Choroid plexus epithelial cell (primary cell): ENCODE data around the gene MTG1.
"Not testable (repeated sequence)": the region's sequence is repeated elsewhere in the genome, so short reads cannot be mapped to it uniquely, and the experiment has no call there.

Experiments used
- DNase-seq: peaks from one replicate; pipeline ENCODE4 v3.0.0-alpha.2; 2010; ENCODE audit warnings: low read depth
- H3K4me3 ChIP-seq: 2 replicates; pipeline ENCODE4 v1.5.1; 2011; ENCODE audit warnings: low read depth, mild to moderate bottlenecking, control low read depth, low read length, moderate library complexity
- CTCF ChIP-seq: conservative IDR thresholded peaks from 2 replicates; pipeline ENCODE4 v1.5.1; 2011; ENCODE audit warnings: low read depth, mild to moderate bottlenecking, control low read depth, inconsistent platforms, low read length, moderate library complexity

The MTG1 gene

GRCh38 chr10:133421336-133422222, 27.6 kb downstream of the MTG1 start:
- DNase-seq, result no peak
- no peak for TF ChIP-seq CTCF
- H3K4me3 ChIP-seq, result no peak overlapping the region

DNA sequence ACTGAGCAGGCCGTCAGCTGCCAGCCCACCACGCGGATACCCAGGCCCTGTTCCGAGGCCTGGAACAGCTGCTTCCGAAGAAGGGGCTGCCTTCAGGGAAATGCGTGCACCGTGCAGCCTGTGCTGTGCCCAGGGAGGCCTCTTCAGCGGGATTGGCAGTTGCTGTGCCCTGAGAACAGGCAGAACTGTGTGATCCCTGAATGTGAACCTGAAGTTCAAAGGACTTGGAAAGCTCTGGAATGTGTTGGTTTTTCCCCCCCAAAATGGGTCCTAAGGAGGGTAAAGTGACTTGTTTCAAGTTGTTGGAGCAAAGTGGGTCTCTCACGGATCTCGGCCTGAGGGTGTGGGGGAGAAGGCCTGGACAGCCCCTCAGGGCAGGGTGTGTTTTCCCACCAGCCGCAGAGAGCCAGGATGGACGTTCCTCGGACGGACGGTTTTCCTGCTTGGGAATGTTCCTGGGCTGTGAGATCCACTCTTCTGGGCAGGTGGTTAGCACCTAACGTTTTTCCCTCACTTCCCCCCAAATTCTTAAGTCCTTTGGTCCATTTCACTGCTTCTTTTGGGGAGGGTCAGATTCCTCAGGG, 28.4 kb downstream of the MTG1 start:
- TF ChIP-seq CTCF, result no peak
- no peak overlapping the region for H3K4me3 ChIP-seq
- DNase-seq, result no peak

DNA sequence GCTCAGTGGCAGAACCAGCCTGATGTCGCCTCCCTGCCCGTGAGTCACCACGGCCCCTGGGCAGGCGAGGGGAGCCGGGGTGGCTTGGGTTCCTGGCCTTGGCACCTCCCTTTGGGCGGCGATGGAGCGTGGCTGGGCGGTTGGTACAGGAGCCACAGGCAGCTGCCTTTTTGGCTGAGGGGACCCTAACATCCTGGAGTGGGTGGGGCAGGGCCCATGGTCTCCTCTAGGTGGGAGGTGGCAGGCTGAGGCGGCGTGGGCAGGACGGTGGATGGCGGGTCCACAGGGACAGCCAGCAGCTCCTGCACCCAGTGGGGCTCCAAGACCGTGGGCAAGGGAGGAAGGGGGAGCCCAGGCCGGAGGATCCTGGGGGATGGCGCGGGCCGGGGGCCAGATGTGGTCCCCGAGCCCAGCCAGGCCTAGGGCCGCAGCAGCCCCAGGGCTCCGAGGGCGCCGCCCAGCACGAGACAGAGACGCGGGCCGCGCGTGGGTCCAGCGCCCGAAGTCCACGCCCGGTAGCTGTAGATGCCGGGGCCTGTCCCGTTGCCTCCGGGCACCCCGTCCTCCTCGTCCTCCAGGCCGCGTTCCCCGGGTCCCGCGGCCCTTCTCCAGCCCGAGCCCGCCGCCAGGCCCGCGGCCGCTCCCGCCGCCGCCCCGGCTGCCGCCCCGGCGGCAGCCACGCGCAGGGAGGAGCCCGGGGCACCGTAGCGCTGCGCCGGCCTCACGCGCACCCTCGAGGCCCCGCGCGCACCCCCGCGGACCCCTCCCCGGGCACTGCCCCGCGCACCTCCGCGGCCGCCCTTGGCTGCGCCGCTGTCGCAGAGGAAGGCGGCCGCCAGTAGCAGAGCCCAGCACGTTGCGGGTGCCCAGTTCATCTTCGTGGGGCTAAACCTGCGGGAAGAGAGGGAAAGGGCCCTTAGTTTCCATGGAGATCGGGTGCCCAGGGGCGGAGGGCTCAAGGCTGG, 29.1 kb downstream of the MTG1 start:
- H3K4me3 ChIP-seq, result no peak overlapping the region
- no peak for DNase-seq

DNA sequence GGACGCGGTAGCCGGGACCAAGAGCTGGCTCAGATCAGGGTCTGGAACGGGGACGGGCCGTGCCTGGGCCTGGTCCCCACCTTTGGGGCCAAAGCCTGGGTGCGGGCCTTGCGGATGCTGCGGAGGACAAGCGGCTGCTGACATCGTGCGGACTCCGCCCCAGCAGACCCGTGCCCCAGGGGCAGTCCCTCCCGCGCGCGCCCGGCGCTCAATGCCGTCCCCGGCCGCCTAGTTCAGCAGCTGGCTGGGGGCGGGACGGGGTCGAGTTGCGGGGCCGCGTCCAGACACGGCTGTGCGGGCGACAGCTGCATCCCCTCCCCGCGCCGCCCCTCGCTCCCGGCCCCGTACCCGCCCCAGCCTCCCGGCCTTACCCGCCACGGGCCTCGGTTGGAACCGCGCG, 30.1 kb downstream of the MTG1 start:
- not testable (repeated sequence) for H3K4me3 ChIP-seq, DNase-seq

More for the DNA sequence above, 29.1 kb downstream of the MTG1 start:
- TF ChIP-seq CTCF, result no peak

GRCh38 chr10:133424601-133425000, 30.6 kb downstream of the MTG1 start, which contains the start of gene SPRN:
Gene SPRN, minus strand, starts transcription at chr10:133424625. Its CDS starts 944 bp downstream, at chr10:133423681.
- H3K4me3 ChIP-seq, result not testable (repeated sequence)

GRCh38 chr10:133429571-133429970, 35.6 kb downstream of the MTG1 start:
- not testable (repeated sequence) for DNase-seq, H3K4me3 ChIP-seq

More at GRCh38 chr10:133424601-133425000, 30.6 kb downstream of the MTG1 start, which contains the start of gene SPRN:
- DNase-seq, result not testable (repeated sequence)

GRCh38 chr10:133431888-133432613, 38.1 kb downstream of the MTG1 start:
- H3K4me3 ChIP-seq, DNase-seq: not testable (repeated sequence)

DNA sequence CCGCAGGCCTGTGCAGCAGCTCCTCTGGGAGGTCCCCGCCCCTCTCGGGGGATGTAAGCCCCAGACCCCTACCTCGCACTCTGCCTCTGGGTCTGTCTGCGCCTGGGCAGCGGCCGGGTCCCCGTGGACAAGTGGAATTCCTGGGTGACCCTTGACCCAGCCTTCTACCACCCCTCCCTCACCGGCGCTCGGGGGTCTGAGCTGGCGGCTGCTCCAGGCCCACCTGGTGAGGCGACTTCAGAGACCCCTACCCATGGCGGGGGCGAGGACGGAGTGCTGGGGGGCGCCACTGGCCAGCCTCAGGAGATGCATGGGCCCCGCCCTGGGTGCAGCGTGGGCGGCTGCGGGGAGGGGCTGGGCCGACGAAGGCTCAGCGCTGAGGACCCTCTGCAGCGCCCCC, 38.8 kb downstream of the MTG1 start:
- DNase-seq, H3K4me3 ChIP-seq: not testable (repeated sequence)

- TF ChIP-seq CTCF, result peak; percentile 36
- peak; percentile 44 for DNase-seq
These were observed 44.8 kb downstream of the MTG1 start for GRCh38 chr10:133438711-133439273.

More at GRCh38 chr10:133438711-133439273, 44.8 kb downstream of the MTG1 start:
- H3K4me3 ChIP-seq, result no peak overlapping the region
